Suprapubic skin (tissue), 4 donors: ENCODE results near the gene ZNF804A. TPM values are rescaled to one million over a fixed set of nuclear protein-coding genes. Genes with fewer than 3 reads are reported as not detected.

Experiments
- DNase-seq, 2 donors: peaks; one replicate each; pipeline ENCODE4 v3.0.0-alpha.2; 2019; ENCODE audit warnings: low spot score in 2 of 2
- H3K27ac ChIP-seq: fragments of 200-600 bp; sonication (generic); one replicate; pipeline ENCODE4 v1.5.1; 2019
- H3K27me3 ChIP-seq: fragments of 200-600 bp; sonication (generic); one replicate; pipeline ENCODE4 v1.5.1; 2019
- H3K36me3 ChIP-seq: fragments of 200-600 bp; sonication (generic); one replicate; pipeline ENCODE4 v1.5.1; 2019
- H3K4me1 ChIP-seq: fragments of 200-600 bp; sonication (generic); one replicate; pipeline ENCODE4 v1.5.1; 2019
- H3K4me3 ChIP-seq: fragments of 200-600 bp; sonication (generic); one replicate; pipeline ENCODE4 v1.5.1; 2019; ENCODE audit warnings: mild to moderate bottlenecking
- H3K9me3 ChIP-seq: fragments of 200-600 bp; sonication (generic); one replicate; pipeline ENCODE4 v1.5.1; 2019
- CTCF ChIP-seq, 2 donors: fragments of 200-600 bp in 1 of 2; fragments of 450-650 bp in 1 of 2; sonication (generic) in 1 of 2; IDR thresholded peaks; one replicate each; pipeline ENCODE4 v1.5.1; 2016 to 2019; ENCODE audit warnings: antibody characterized with exemption in 2 of 2, mild to moderate bottlenecking in 1 of 2, moderate library complexity in 1 of 2
- EP300 ChIP-seq: sonication (generic); formaldehyde crosslinking; IDR thresholded peaks from one replicate; pipeline ENCODE4 v1.6.1; 2017; ENCODE audit warnings: antibody characterized with exemption
- POLR2A ChIP-seq, 2 donors: fragments of 450-650 bp; IDR thresholded peaks; one replicate each; pipeline ENCODE4 v1.6.1; 2017; ENCODE audit warnings: antibody characterized with exemption in 2 of 2, mild to moderate bottlenecking in 2 of 2, moderate library complexity in 2 of 2
- POLR2AphosphoS5 ChIP-seq, 3 donors: sonication (generic); formaldehyde crosslinking; IDR thresholded peaks; one replicate each; pipeline ENCODE4 v1.6.1; 2017; ENCODE audit warnings: antibody characterized with exemption in 3 of 3
- WGBS: methylation state at CpG from one replicate; pipeline ENCODE4 v1.1.5; 2018; 5-methylcytosine and 5-hydroxymethylcytosine counted together
- total RNA-seq, 4 donors: library from RNA; depleted of rRNA; stranded (reverse); fragments of >200 nt; gene quantifications; one replicate each; pipeline ENCODE4 v1.1.0, GENCODE V29; 2016

ZNF804A gene
- total RNA-seq, 4 donors from 2014 or later, result 1.0 TPM; not detected in 3

DNA sequence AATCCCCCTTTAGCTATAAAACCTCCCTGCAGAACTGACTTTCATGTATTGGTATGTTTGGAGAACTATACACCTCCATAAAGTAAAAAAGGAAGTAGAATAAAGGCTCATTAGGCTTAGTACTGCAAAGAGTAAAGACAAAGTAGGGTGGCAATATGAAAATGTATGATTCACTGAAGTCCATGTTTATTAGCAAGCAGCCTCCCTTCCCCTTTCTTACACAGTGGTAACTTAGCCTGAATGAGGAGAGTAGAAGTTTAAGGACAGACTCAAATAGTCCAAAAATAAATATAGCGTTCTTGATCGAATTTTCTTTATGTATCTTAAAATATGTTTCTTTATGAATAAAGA is 1.5 kb downstream of the ZNF804A start:
- no peak for DNase-seq
- Histone ChIP-seq H3K4me3 (no peak overlapping the region), H3K27ac (no peak overlapping the region), H3K36me3 (no peaks in the 10 kb centered on the region), H3K9me3 (no peaks in the 10 kb centered on the region), H3K4me1 (peaks cover 23% of the 10 kb centered on the region), H3K27me3 (peaks cover 31% of the 10 kb centered on the region)
- 88% methylated on average over 2 of the region's 2 CpGs for WGBS
- no peak for TF ChIP-seq POLR2A (IDR thresholded peaks at IDR 0.05)
- no peak for TF ChIP-seq CTCF (IDR thresholded peaks at IDR 0.05)
- no peak for TF ChIP-seq POLR2AphosphoS5 (IDR thresholded peaks at IDR 0.05)
- TF ChIP-seq EP300, result no peak

DNA sequence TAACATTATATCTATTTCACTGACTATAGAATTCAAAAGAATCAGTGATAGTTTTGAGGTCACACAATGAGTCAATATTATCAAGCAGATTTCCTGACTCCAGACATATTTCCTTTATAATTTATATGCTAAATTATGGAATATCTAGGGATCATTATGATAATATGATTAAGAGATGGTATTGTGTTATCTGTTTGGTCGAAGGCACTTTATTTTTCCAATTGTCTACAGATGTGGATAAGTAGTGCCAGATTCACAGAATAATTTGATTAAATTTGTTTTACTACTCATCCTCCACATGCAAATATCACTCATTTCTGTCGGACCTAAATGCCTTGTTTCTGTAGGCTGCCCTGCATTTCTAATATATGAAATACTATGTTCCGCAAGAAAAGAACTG is 4.4 kb downstream of the ZNF804A start:
- 79% methylated on average over 3 of the region's 3 CpGs for WGBS

DNA sequence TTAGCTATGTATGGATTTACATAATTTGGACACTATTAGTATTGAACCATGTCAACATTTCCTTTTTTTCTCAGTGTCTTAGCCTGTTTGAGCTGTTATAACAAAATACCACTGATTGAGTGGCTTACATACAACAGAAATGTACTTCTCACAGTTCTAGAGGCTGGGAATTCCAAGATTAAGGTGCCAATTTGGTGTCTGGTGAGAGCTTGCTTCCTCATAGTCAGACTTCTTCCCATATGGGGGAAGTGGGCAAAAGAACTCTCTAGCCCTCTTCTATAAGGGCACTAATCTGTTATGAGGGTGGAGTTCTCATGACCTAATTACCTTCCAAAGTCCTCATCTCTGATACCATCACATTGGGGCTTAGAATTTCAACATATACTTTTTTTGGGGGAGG is 12.6 kb downstream of the ZNF804A start:
- H3K4me1 ChIP-seq, result no peaks in the 10 kb centered on the region
- H3K27me3 ChIP-seq, result no peaks in the 10 kb centered on the region
- no peak overlapping the region for H3K27ac ChIP-seq
- TF ChIP-seq POLR2AphosphoS5 (IDR thresholded peaks at IDR 0.05), result no peak
- no peak for TF ChIP-seq CTCF (IDR thresholded peaks at IDR 0.05)
- no peak for TF ChIP-seq EP300
- no peak for TF ChIP-seq POLR2A (IDR thresholded peaks at IDR 0.05)
- H3K36me3 ChIP-seq, result no peaks in the 10 kb centered on the region
- no peaks in the 10 kb centered on the region for H3K9me3 ChIP-seq
- DNase-seq, result no peak
- H3K4me3 ChIP-seq, result no peak overlapping the region

More for the DNA sequence above, 4.4 kb downstream of the ZNF804A start:
- Histone ChIP-seq H3K4me1 (peaks cover 16% of the 10 kb centered on the region), H3K36me3 (no peaks in the 10 kb centered on the region), H3K9me3 (no peaks in the 10 kb centered on the region), H3K4me3 (no peak overlapping the region), H3K27ac (no peak overlapping the region), H3K27me3 (peaks cover 31% of the 10 kb centered on the region)
- DNase-seq, result no peak
- TF ChIP-seq CTCF (IDR thresholded peaks at IDR 0.05) (no peak), POLR2AphosphoS5 (IDR thresholded peaks at IDR 0.05) (no peak), EP300 (no peak), POLR2A (IDR thresholded peaks at IDR 0.05) (no peak)

GRCh38 chr2:184611361-184612085 is 13.2 kb downstream of the ZNF804A start:
- H3K36me3 ChIP-seq, result no peaks in the 10 kb centered on the region
- H3K27ac ChIP-seq, result no peak overlapping the region
- no peak for DNase-seq
- 21% methylated on average over 2 of the region's 2 CpGs for WGBS
- H3K4me3 ChIP-seq, result no peak overlapping the region
- no peaks in the 10 kb centered on the region for H3K27me3 ChIP-seq
- TF ChIP-seq EP300 (no peak), POLR2AphosphoS5 (IDR thresholded peaks at IDR 0.05) (no peak)
- H3K9me3 ChIP-seq, result no peaks in the 10 kb centered on the region
- no peaks in the 10 kb centered on the region for H3K4me1 ChIP-seq

- Histone ChIP-seq H3K27me3 (no peaks in the 10 kb centered on the region), H3K9me3 (no peaks in the 10 kb centered on the region), H3K4me1 (no peaks in the 10 kb centered on the region), H3K4me3 (no peak overlapping the region), H3K36me3 (no peaks in the 10 kb centered on the region), H3K27ac (no peak overlapping the region)
- TF ChIP-seq CTCF (IDR thresholded peaks at IDR 0.05) (no peak), EP300 (no peak), POLR2A (IDR thresholded peaks at IDR 0.05) (no peak), POLR2AphosphoS5 (IDR thresholded peaks at IDR 0.05) (no peak)
- 24% methylated on average over 1 of the region's 1 CpG for WGBS
- DNase-seq, result no peak
Observed at GRCh38 chr2:184620367-184620766, 22.0 kb downstream of the ZNF804A start.

- TF ChIP-seq POLR2AphosphoS5 (IDR thresholded peaks at IDR 0.05) (no peak), POLR2A (IDR thresholded peaks at IDR 0.05) (no peak), CTCF (IDR thresholded peaks at IDR 0.05) (no peak), EP300 (no peak)
- Histone ChIP-seq H3K27me3 (no peaks in the 10 kb centered on the region), H3K27ac (no peak overlapping the region), H3K4me3 (no peak overlapping the region), H3K9me3 (no peaks in the 10 kb centered on the region), H3K36me3 (no peaks in the 10 kb centered on the region), H3K4me1 (no peaks in the 10 kb centered on the region)
- DNase-seq, result no peak
Observed at GRCh38 chr2:184624311-184624710, 26.0 kb downstream of the ZNF804A start.
